ENCODE results near the gene CD44. TPM values are rescaled to one million over a fixed set of nuclear protein-coding genes. Genes with fewer than 3 reads are reported as not detected.

Gene CD44
- total RNA-seq, 1 experiment from 2014 or later: 324 TPM

- DNase-seq (ENCODE audit: low spot score): no peak
These were observed 122.2 kb downstream of the CD44 start for GRCh38 chr11:35261197-35261596.

- DNase-seq (ENCODE audit: low spot score): no peak
These were observed 123.1 kb downstream of the CD44 start for GRCh38 chr11:35262056-35262455.

GRCh38 chr11:35262735-35263134 lies 123.8 kb downstream of the CD44 start:
- no peak for DNase-seq (ENCODE audit: low spot score)

GRCh38 chr11:35265755-35266454 lies 126.9 kb downstream of the CD44 start:
- no peak for DNase-seq (ENCODE audit: low spot score)

- DNase-seq (ENCODE audit: low spot score): peak; percentile 55
These were observed 128.5 kb downstream of the CD44 start for GRCh38 chr11:35267504-35267903.

GRCh38 chr11:35270342-35270741 lies 131.4 kb downstream of the CD44 start:
- DNase-seq (ENCODE audit: low spot score): no peak

- DNase-seq (ENCODE audit: low spot score): no peak
These were observed 132.1 kb downstream of the CD44 start for GRCh38 chr11:35271031-35271430.

- DNase-seq (ENCODE audit: low spot score): no peak
These were observed 133.5 kb downstream of the CD44 start for GRCh38 chr11:35272391-35272902.

- peak; percentile 70 for DNase-seq (ENCODE audit: low spot score)
These were observed 136.2 kb downstream of the CD44 start for GRCh38 chr11:35274909-35275785.

GRCh38 chr11:35275786-35276170 lies 136.8 kb downstream of the CD44 start:
- DNase-seq (ENCODE audit: low spot score): no peak

GRCh38 chr11:35276396-35277145 lies 137.6 kb downstream of the CD44 start:
- no peak for DNase-seq (ENCODE audit: low spot score)

- no peak for DNase-seq (ENCODE audit: low spot score)
These were observed 138.9 kb downstream of the CD44 start for GRCh38 chr11:35277827-35278226.

GRCh38 chr11:35280727-35281126 lies 141.8 kb downstream of the CD44 start:
- DNase-seq (ENCODE audit: low spot score): no peak

- no peak for DNase-seq (ENCODE audit: low spot score)
These were observed 142.3 kb downstream of the CD44 start for GRCh38 chr11:35281169-35281688.

Other genes with a start within 250 kb of the CD44 start
- 70.5 and 91.1 TPM in 2 replicates for gene APIP, start 222.8 kb upstream of the CD44 start, total RNA-seq (2014; rRNA removed; shearing (Covaris generic))
- 50.3 and 59.7 TPM in 2 replicates for gene PDHX, start 222.6 kb upstream of the CD44 start, total RNA-seq (2014; rRNA removed; shearing (Covaris generic))